ENCODE measurements around the gene KCNIP3.
"Not testable (repeated sequence)": the region's sequence is repeated elsewhere in the genome, so short reads cannot be mapped to it uniquely, and the experiment has no call there.

KCNIP3 gene

DNA sequence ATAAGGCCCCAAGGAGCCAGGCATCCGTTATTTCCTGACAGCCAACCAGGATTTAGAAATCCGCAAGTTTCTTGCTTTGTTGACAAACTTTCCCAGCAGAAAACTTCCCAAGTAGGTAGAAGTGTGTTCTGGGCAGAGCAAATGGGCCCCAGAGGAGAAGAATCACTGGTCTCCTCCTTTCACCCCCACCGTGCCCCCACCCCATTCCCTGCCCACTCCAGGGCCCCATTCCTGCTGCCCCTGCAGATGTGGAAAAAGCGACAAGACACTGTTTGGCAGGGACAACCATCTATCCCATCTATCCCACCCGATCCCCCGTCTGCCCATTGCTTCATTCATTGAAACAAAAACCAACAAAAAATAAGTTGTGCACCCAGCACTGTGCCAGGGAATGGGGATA, 95.2 kb downstream of the KCNIP3 start:
- Histone ChIP-seq H3K9ac (ENCODE audit: low read length in 2 of 2) (no peak overlapping the region), H3K27ac (ENCODE audit: low read length) (no peak overlapping the region), H3K4me1 (ENCODE audit: control insufficient read depth, insufficient read depth, low read length) (peaks cover 3% of the 10 kb centered on the region), H3K9me3 (ENCODE audit: control insufficient read depth in 2 of 2, low read length in 2 of 2) (no peaks in the 10 kb centered on the region), H3K36me3 (ENCODE audit: control insufficient read depth in 2 of 2, insufficient read depth in 2 of 2, low read length in 2 of 2) (no peaks in the 10 kb centered on the region), H3K4me3 (ENCODE audit: low read length in 2 of 2) (no peak overlapping the region), H3K27me3 (ENCODE audit: control insufficient read depth in 1 of 2, insufficient read depth in 2 of 2, low read length in 2 of 2) (peaks cover 0 to 7% of the 10 kb centered on the region in 2 donors)

DNA sequence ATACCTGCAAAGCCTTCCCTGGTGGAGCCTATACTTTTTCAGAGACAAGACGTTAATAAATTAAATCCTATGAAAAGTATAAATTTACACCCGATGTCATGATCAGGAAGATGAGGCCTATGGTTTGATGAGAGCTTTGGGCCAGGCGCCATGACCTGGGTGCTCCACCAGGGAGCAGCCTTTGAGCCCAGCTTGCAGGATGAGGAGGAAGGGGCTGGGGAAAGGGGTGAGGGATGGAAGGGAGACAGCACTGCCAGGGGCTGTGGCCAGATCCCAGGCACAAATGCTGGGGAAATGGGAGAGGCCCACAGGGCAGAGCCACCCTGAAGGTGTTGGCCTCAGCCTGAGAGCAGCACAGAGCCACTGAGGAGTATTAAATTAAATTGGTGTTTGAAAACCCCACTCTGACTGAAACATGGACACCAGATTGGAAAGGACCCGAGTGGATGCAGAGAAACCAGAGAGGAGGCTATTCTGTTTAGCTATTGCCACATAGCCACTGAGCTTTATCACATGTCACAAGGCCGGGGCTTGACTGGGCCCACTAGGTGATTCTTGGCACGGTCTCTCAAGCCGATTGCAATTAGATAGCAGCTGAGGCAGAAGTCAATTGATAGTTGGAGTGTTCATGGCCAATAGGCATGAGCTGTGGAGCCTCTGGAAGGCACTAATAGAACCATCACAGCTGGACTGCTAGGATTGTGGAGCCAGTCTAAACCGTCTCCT, 95.7 kb downstream of the KCNIP3 start:
- H3K27ac ChIP-seq (ENCODE audit: low read length): no peak overlapping the region
- H3K27me3 ChIP-seq (ENCODE audit: control insufficient read depth in 1 of 2, insufficient read depth in 2 of 2, low read length in 2 of 2): peaks cover 0 to 7% of the 10 kb centered on the region in 2 donors
- no peak overlapping the region for H3K9ac ChIP-seq (ENCODE audit: low read length in 2 of 2)
- H3K4me3 ChIP-seq (ENCODE audit: low read length in 2 of 2): no peak overlapping the region
- H3K9me3 ChIP-seq (ENCODE audit: control insufficient read depth in 2 of 2, low read length in 2 of 2): no peaks in the 10 kb centered on the region
- H3K36me3 ChIP-seq (ENCODE audit: control insufficient read depth in 2 of 2, insufficient read depth in 2 of 2, low read length in 2 of 2): no peaks in the 10 kb centered on the region
- H3K4me1 ChIP-seq (ENCODE audit: control insufficient read depth, insufficient read depth, low read length): peaks cover 3% of the 10 kb centered on the region

DNA sequence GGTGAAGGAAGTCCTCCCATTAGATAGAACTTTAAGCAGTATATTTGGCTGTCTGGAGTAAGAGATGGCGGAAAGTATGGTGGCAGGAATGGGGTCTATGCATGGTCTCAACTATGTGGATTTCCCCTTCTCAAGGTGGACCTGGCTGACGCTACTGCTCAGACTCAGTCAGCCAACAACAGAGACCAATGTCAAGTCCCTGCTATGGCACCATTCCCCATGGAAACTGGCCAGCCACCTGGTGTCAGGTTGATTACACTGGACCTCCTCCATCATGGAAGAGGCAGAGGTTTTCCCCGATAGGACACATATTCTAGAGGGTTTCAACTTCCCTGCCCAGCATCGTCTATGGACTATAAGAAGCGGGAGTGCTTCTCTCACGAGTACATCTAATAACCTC, 96.8 kb downstream of the KCNIP3 start:
- Histone ChIP-seq H3K9me3 (ENCODE audit: control insufficient read depth in 2 of 2, low read length in 2 of 2) (no peaks in the 10 kb centered on the region), H3K4me3 (ENCODE audit: low read length in 2 of 2) (no peak overlapping the region)

DNA sequence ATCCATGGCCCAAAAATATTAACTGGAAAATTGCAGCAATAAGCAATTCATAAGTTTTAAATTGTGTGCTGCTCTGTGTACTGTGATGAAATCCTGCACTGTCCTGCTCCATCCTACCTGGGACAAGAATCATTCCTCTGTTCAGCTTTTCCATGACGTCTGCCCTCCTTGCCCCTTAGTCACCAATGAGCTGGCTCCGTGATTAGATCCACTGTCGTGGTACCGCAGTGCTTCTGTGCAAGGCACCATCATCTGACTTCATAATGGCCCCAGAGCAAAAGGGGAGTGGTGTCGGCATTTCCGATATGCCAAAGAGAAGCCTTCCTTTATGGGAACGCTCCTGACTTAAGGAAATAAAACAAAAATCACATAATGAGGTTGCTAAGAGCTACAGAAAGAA, 101.9 kb downstream of the KCNIP3 start:
- H3K27ac ChIP-seq (ENCODE audit: low read length): no peak overlapping the region

More for the DNA sequence above, 96.8 kb downstream of the KCNIP3 start:
- no peaks in the 10 kb centered on the region for H3K36me3 ChIP-seq (ENCODE audit: control insufficient read depth in 2 of 2, insufficient read depth in 2 of 2, low read length in 2 of 2)
- H3K9ac ChIP-seq (ENCODE audit: low read length in 2 of 2): no peak overlapping the region
- H3K27ac ChIP-seq (ENCODE audit: low read length): no peak overlapping the region
- H3K4me1 ChIP-seq (ENCODE audit: control insufficient read depth, insufficient read depth, low read length): peaks cover 2% of the 10 kb centered on the region
- H3K27me3 ChIP-seq (ENCODE audit: control insufficient read depth in 1 of 2, insufficient read depth in 2 of 2, low read length in 2 of 2): peaks cover 0 to 1% of the 10 kb centered on the region in 2 donors

DNA sequence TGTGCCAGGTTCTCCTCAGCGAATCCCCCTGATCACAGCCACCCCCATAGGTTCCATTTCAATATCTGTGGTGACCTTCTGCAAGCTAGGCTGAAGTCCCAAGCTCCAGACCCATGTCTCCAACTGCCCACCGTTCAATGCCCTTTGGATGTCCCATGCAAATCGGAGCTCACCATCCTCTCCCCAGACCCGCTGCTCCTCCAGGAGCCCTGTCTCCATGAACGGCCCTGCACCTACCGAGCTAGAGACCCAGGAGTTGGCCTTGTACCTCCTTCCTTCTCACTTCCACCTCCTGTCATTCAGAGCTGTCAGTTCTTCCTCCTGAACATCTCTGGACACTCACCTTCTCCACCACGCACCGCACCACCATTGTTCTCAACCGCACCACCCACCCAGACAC, 104.3 kb downstream of the KCNIP3 start:
- Histone ChIP-seq H3K27ac (ENCODE audit: low read length) (no peak overlapping the region), H3K9me3 (ENCODE audit: control insufficient read depth in 2 of 2, low read length in 2 of 2) (no peaks in the 10 kb centered on the region), H3K4me3 (ENCODE audit: low read length in 2 of 2) (peak overlapping the region; percentile 95 to 96), H3K36me3 (ENCODE audit: control insufficient read depth in 2 of 2, insufficient read depth in 2 of 2, low read length in 2 of 2) (no peaks in the 10 kb centered on the region), H3K9ac (ENCODE audit: low read length in 2 of 2) (peak overlapping the region; percentile 86 to 93), H3K4me1 (ENCODE audit: control insufficient read depth, insufficient read depth, low read length) (peaks cover 10% of the 10 kb centered on the region), H3K27me3 (ENCODE audit: control insufficient read depth in 1 of 2, insufficient read depth in 2 of 2, low read length in 2 of 2) (no peaks in the 10 kb centered on the region)

More for the DNA sequence above, 101.9 kb downstream of the KCNIP3 start:
- no peaks in the 10 kb centered on the region for H3K36me3 ChIP-seq (ENCODE audit: control insufficient read depth in 2 of 2, insufficient read depth in 2 of 2, low read length in 2 of 2)
- H3K4me3 ChIP-seq (ENCODE audit: low read length in 2 of 2): no peak overlapping the region
- H3K4me1 ChIP-seq (ENCODE audit: control insufficient read depth, insufficient read depth, low read length): peaks cover 10% of the 10 kb centered on the region
- H3K27me3 ChIP-seq (ENCODE audit: control insufficient read depth in 1 of 2, insufficient read depth in 2 of 2, low read length in 2 of 2): no peaks in the 10 kb centered on the region
- H3K9ac ChIP-seq (ENCODE audit: low read length in 2 of 2): no peak overlapping the region
- no peaks in the 10 kb centered on the region for H3K9me3 ChIP-seq (ENCODE audit: control insufficient read depth in 2 of 2, low read length in 2 of 2)

DNA sequence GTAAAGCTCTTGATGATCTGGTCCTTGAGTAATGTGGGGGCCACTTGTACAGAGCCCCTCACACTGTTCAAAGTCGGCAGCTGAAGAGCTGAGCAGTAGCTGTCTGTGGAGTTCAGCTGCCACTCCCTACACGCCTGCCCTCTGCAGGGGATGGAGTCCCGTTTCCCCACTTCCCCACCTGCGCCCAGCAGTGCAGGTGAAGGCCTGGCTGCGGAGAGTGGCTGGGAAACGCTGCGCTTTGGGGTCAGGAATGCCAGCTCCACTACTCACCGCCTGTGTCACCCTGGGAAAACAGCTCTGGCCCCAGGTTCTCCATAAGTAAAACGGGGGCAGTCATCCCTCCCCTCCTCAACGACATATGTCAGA, 104.8 kb downstream of the KCNIP3 start:
- peak overlapping the region; percentile 95 to 96 for H3K4me3 ChIP-seq (ENCODE audit: low read length in 2 of 2)
- not testable (repeated sequence) for H3K27me3 ChIP-seq (ENCODE audit: control insufficient read depth in 1 of 2, insufficient read depth in 2 of 2, low read length in 2 of 2); H3K9me3 ChIP-seq (ENCODE audit: control insufficient read depth in 2 of 2, low read length in 2 of 2); H3K36me3 ChIP-seq (ENCODE audit: control insufficient read depth in 2 of 2, insufficient read depth in 2 of 2, low read length in 2 of 2)
- H3K27ac ChIP-seq (ENCODE audit: low read length): peak overlapping the region; percentile 73
- H3K9ac ChIP-seq (ENCODE audit: low read length in 2 of 2): peak overlapping the region; percentile 86 to 93
- peaks cover 10% of the 10 kb centered on the region for H3K4me1 ChIP-seq (ENCODE audit: control insufficient read depth, insufficient read depth, low read length)

DNA sequence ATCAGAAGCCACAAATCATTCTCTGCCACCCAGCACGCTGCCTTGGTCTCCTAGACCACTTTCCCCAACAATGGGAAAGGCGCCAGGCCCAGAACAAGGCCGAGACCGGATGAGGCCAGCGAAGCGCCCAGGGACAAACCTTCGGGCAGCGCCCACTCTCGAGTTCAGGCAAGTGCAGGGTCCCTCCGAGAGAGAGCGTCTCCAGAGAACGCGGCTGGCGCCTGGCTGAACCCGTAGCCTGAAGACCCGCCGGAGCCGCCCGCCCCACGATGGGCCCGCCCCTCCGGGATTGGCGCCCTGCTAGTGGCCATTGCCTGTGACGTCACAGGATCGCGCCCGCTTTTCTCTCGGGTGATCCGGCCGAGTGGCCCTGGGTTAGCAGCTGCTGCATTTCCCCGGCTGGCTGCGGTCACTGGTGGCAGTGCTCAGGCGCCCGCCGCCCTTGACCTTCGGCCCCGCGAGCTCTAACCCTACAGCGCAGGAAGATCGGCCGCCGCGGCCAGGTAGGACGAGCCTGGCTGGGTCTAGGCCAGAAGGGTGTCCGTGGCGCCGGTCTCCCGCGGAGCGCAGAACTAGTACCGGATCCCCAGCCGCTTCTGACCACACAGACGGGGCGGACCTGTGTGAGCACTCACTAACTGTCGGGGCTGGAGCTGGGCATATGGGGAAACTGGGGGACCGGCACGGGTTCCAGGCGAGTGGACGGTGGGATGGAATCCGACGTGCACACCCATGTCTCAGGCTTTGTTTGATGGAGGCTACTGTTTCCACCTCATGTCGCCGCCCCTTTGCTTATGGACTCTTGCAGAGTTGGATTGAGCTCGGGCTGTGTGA, 105.4 kb downstream of the KCNIP3 start, which contains the start of gene FAHD2A:
Gene FAHD2A, plus strand, starts transcription at position 339 of the 834 bp plus-strand sequence. CDS start 2,851 bp downstream, outside the sequence.
- no peaks in the 10 kb centered on the region for H3K27me3 ChIP-seq (ENCODE audit: control insufficient read depth in 1 of 2, insufficient read depth in 2 of 2, low read length in 2 of 2)
- peak within 1 kb of the TSS; percentile 73 for H3K27ac ChIP-seq (ENCODE audit: low read length)
- peaks cover 0 to 2% of the 10 kb centered on the region in 2 donors for H3K36me3 ChIP-seq (ENCODE audit: control insufficient read depth in 2 of 2, insufficient read depth in 2 of 2, low read length in 2 of 2)
- H3K9ac ChIP-seq (ENCODE audit: low read length in 2 of 2): peak within 1 kb of the TSS; percentile 86 to 93
- peak within 1 kb of the TSS; percentile 95 to 96 for H3K4me3 ChIP-seq (ENCODE audit: low read length in 2 of 2)
- H3K9me3 ChIP-seq (ENCODE audit: control insufficient read depth in 2 of 2, low read length in 2 of 2): no peaks in the 10 kb centered on the region
- H3K4me1 ChIP-seq (ENCODE audit: control insufficient read depth, insufficient read depth, low read length): peaks cover 10% of the 10 kb centered on the region

DNA sequence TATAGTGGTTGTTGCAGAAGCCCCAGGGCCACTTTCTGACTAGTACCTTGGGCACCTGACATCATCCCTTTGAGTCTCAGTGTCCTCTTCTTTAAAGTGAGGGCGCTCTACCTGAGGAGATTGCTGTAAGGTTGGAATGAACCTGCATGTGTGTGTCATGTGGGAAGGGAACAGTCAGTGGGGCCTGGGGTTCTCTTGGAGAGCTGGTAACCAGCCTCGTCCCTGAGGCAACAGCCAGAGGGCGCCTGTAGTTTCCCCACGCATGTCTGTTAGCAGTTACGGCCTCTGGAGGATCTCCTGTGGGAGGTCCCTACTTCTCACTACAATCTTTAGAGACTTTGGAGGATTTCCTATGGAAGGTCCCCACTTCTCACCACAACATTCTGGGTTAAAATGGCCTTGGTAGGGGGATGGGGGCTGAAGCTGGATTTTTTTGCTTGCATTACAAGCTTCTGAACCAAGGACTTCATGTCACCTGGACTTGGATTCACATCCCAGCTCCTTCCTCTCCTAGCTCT, 106.1 kb downstream of the KCNIP3 start:
- Histone ChIP-seq H3K4me1 (ENCODE audit: control insufficient read depth, insufficient read depth, low read length) (peaks cover 10% of the 10 kb centered on the region), H3K4me3 (ENCODE audit: low read length in 2 of 2) (peak overlapping the region; percentile 95 to 96), H3K9ac (ENCODE audit: low read length in 2 of 2) (peak overlapping the region; percentile 86 to 93), H3K27ac (ENCODE audit: low read length) (peak overlapping the region; percentile 73)
- H3K9me3 ChIP-seq (ENCODE audit: control insufficient read depth in 2 of 2, low read length in 2 of 2); H3K27me3 ChIP-seq (ENCODE audit: control insufficient read depth in 1 of 2, insufficient read depth in 2 of 2, low read length in 2 of 2); H3K36me3 ChIP-seq (ENCODE audit: control insufficient read depth in 2 of 2, insufficient read depth in 2 of 2, low read length in 2 of 2): not testable (repeated sequence)

GRCh38 chr2:95403824-95404223, 106.7 kb downstream of the KCNIP3 start:
- not testable (repeated sequence) for H3K27ac ChIP-seq (ENCODE audit: low read length); H3K27me3 ChIP-seq (ENCODE audit: control insufficient read depth in 1 of 2, insufficient read depth in 2 of 2, low read length in 2 of 2); H3K9me3 ChIP-seq (ENCODE audit: control insufficient read depth in 2 of 2, low read length in 2 of 2); H3K36me3 ChIP-seq (ENCODE audit: control insufficient read depth in 2 of 2, insufficient read depth in 2 of 2, low read length in 2 of 2)
- Histone ChIP-seq H3K4me1 (ENCODE audit: control insufficient read depth, insufficient read depth, low read length) (peaks cover 10% of the 10 kb centered on the region), H3K9ac (ENCODE audit: low read length in 2 of 2) (peak overlapping the region in 1 of 2 donors; percentile 86), H3K4me3 (ENCODE audit: low read length in 2 of 2) (peak overlapping the region in 1 of 2 donors; percentile 96)

DNA sequence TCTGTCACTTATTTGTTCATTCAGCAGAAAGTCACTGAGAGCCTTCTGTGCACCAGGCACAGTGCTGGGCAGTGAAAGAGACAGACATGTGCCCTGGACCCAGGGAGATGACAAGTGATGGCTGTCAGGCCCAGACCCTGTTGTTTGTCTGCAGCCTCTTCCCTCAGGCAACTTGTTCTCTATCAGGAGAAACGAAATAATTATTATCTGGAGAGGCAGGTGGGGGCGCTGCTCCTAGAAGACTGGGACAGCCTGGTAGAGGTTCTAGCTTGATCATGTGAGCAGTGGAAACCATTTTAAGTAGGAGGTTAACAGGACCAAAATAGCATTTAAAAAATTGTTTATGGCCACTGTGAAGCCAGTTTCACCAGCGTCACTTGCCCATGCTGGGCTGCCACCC, 107.5 kb downstream of the KCNIP3 start:
- H3K9ac ChIP-seq (ENCODE audit: low read length in 2 of 2); H3K27me3 ChIP-seq (ENCODE audit: control insufficient read depth in 1 of 2, insufficient read depth in 2 of 2, low read length in 2 of 2); H3K9me3 ChIP-seq (ENCODE audit: control insufficient read depth in 2 of 2, low read length in 2 of 2); H3K27ac ChIP-seq (ENCODE audit: low read length); H3K4me3 ChIP-seq (ENCODE audit: low read length in 2 of 2); H3K36me3 ChIP-seq (ENCODE audit: control insufficient read depth in 2 of 2, insufficient read depth in 2 of 2, low read length in 2 of 2): not testable (repeated sequence)
- peaks cover 10% of the 10 kb centered on the region for H3K4me1 ChIP-seq (ENCODE audit: control insufficient read depth, insufficient read depth, low read length)
